22Rv1 (cell line): ENCODE measurements around the gene SNX13.

Experiments
- ZFX ChIP-seq: fragments of 450-650 bp; IDR thresholded peaks from 2 replicates; pipeline ENCODE4 v1.6.1; 2017; ENCODE audit warnings: antibody characterized with exemption, borderline replicate concordance
- TF ChIP-seq, protein P1 (sequence below): fragments of 450-650 bp; IDR thresholded peaks from 2 replicates; pipeline ENCODE4 v1.5.1; 2017; ENCODE audit warnings: mild to moderate bottlenecking

DNA sequence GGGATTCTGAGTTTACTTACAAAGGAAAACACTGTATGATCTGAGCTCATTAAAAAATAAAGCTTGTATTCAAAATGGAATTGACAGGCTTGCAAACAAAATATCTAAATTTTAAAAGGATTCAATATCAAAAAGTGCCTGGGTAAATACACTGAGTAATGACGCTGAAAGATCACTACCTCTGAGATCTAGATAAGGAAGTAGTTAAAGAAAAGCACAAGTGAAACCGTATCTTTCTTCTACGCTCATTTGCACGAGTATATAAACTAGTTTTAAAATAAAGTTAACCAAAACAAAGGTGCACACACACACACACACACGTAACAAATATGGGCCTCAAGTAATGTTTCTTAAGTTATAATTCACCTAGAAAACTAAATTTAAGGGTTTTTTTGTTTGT lies 93.4 kb downstream of the SNX13 start:
- TF ChIP-seq, protein P1, sequence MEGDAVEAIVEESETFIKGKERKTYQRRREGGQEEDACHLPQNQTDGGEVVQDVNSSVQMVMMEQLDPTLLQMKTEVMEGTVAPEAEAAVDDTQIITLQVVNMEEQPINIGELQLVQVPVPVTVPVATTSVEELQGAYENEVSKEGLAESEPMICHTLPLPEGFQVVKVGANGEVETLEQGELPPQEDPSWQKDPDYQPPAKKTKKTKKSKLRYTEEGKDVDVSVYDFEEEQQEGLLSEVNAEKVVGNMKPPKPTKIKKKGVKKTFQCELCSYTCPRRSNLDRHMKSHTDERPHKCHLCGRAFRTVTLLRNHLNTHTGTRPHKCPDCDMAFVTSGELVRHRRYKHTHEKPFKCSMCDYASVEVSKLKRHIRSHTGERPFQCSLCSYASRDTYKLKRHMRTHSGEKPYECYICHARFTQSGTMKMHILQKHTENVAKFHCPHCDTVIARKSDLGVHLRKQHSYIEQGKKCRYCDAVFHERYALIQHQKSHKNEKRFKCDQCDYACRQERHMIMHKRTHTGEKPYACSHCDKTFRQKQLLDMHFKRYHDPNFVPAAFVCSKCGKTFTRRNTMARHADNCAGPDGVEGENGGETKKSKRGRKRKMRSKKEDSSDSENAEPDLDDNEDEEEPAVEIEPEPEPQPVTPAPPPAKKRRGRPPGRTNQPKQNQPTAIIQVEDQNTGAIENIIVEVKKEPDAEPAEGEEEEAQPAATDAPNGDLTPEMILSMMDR, result no peak
- no peak for TF ChIP-seq ZFX
